COR-L47 (cell line): ENCODE results near the gene PKHD1.

Source experiments
- DNase-seq: peaks from one replicate; lab custom pipeline; 2025; lab: John Stamatoyannopoulos, UW

Gene PKHD1

DNA sequence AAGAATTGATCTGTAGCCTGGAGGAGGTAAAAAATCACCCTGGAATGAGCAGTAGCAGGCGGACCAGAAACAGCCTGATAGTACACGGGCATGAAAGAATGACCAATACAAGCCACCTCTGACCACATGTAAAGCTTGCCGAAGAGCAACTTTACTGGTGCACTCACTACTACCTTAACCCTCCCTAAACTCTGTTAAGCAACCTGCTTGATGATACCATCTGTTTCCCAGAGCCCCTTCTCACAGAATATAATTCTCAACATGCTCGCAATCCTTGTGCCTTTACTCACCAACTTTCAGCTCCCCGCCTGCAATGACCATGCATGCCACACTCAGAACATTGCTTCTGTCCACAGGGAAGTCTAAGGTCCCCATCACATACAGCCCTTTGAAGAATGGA, 296.5 kb downstream of the PKHD1 start:
- DNase-seq, result no peak

DNA sequence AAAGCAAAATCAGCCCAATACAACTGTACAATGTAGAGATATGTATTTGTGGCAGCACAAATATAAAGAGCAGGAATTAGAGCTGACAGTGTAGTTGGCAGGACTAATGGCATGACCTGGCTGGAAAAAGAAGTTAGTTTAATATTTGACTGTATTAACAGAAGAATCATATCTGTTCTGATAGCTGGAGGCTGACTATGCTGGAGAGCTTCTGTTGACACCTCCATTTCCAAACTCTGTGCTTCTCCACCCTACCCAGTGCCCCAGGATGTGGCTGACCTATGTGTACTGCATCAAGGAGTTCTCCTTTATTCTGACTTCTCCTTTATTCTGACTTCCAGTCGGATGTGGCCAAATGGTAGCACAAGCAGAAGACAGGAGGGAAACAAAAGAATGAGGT, 299.3 kb downstream of the PKHD1 start:
- no peak for DNase-seq

DNA sequence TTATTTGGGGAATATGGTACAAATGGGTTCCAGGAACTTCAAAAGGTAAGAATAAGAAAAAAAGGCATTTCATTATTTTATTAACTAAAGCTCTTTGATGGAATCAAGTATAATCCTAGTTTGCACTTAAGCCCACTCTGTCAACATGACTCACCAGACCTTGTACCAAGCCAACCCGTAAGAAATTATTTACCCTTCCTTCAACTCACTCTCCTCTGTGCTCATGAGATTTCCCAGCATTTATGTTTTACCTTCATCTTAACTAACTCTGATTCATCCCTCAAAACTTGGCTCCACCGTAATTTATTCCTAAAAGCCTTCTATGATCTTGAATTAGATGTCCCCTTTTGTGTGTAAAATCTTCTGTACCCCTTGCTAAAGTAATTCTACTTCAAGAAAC, 308.7 kb downstream of the PKHD1 start:
- DNase-seq, result no peak

DNA sequence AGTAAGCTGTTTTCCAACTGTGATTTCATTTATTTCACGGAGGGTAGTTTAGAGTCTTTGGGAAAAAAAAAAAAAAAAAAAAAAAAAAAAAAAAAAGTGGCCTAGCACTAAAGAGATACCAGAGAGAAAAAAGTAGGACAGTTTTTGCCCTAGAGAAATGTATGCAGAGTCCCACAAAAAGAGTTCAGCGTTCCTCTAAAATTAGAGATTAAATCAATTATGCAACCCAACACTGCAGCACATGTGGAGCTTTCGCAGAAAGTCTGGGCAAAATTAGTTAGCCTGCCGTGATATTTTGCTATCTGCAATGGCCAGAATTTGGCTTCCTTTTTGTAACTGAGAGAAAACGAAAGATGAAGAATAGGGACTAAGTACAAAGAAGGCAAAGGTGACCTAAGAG, 309.8 kb downstream of the PKHD1 start:
- DNase-seq, result no peak

DNA sequence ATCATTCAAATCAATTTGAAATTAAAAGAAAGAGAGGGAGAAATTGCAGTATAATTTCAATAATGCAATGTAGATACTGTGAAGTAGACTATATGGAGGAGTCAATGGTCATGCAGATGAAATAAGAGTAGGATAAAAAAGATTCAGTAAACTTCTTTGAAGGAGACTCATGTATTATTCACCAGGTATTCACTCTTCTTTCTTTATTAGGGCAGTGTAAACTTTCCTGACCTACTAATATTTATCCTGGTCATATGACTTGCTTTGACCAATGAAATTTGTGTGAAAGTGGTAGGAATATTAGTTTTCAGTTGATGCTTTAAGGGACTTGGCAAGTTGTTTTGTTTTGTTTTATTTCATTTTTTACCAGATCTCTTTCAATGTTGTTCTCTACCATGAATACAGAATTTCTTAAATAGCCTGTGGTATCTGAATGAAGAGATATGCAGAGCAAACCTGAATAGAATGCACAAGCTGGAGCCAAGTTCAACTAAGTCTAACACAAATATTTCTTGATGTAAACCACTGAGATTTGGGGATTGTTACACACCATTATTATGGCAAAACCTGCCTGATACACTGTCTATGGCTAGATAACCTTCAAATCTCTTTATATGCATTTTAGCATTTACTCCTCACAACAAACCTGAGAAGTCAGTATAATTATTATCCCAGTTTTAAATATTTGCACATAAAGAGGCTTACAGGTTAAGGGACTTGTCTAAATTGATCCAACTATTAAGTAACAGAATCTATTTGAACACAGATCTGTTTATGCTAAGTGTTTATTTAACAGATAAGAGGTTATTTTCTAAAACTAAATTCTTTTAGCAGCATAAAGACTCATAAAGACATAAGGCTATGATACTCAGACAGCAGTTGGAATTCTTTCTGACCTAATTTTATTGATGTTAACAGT, 311.2 kb downstream of the PKHD1 start:
- no peak for DNase-seq

DNA sequence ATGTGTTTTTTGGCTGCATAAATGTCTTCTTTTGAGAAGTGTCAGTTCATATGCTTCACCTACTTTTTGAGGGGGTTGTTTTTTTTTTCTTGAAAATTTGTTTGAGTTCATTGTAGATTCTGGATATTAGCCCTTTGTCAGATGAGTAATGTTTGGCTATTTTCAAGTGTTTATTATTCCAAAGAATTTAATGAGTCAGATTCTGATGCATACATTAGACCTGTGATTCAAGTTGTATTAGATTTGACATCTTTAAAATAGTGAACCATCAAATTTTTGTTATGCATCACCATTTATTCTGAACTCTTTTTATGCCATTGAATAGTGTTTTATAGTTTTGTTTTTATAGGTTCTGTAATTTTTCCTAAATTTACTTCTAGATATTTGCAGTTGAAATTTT, 319.3 kb downstream of the PKHD1 start:
- no peak for DNase-seq

DNA sequence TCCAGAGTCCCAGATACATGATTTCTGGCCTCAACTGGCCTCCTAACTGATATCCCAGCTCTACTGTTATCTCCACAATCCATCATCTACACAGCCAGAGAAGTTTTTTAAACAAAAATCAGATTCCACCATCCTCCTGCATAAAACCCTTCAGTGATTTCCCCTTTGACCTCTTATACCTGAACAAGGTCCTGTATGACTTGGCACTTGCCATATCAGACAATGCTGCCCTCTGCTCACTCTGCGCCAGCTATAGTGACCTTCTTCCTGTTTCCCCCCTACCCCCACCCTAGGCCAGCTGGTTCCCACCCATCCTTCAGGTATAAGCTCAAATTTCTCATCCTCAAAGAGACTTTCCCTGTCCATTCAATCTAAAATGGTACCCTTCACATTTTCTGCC, 322.2 kb downstream of the PKHD1 start:
- no peak for DNase-seq

DNA sequence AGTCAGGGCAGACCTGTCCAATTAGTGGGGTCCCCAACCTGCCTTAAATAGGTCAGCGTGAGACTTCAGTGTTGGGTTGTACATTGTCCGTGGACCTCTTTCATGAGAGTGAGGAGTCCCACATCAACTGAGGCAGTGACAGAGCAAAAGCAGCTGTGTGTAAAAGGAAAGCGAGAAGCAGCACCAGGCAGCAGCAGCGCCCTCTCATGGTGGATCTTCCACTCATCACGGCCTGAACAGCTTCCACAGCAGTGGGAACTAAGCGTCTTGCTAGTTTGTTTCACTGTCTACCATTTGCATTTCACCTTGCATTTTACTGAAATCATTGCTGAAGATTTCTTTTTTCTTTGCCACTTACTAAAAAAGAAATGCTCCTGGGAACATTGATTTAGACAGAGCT, 333.8 kb downstream of the PKHD1 start:
- no peak for DNase-seq

DNA sequence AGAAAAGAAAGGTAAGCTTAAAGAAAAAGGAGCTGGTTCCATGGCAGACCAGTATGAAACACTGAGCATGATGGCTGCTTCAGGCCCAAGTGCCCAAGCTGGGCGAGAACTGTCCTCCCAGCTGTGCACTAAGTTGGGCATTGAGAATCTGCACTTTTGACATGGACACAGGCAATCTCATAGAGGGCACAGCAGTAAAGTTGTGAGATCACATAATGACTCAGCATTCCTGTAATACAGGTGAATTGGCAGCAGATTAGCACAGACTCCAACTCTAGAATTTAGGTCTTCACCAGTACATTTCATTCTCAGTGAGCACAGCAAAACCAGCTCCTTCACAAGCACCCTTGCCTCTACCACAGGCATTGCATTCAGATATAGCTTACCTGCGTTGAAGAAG, 343.4 kb downstream of the PKHD1 start:
- no peak for DNase-seq

DNA sequence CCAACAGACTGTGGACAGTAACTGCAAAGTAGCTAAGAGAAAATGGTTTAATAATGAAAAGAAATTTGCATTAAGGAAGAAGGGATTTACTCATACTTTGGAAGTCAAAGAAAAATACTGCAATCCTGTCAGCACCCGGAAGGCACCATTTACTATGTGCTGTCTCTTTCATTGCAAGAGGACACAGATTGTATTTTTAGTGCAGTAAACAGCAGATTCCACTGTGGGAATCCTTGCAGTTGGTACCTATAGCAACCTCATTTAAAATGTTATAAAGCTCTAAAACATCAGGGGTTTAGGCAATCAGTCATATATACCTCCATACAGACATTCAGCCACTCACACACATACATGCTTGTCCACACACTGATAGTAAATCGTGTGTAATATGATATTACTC, 346.8 kb downstream of the PKHD1 start:
- DNase-seq, result no peak

DNA sequence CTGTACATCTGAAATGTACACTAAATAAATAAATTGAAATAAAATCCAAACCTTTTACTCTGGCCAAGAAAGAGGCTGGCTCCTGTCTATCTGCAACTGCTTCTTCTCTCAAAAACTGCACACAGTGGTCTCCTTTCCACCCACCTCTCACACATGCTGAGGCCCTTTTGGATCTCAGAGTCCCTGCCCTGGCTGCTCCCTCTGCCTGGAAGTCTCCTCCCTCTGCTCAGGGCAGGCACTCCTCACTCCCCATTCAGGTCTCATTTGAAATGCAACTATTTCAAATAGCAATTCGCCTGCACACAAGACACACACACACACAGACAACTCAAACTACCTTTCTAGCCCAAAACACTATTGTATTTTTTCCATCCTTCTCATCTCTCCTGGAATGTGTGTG, 348.8 kb downstream of the PKHD1 start:
- no peak for DNase-seq

DNA sequence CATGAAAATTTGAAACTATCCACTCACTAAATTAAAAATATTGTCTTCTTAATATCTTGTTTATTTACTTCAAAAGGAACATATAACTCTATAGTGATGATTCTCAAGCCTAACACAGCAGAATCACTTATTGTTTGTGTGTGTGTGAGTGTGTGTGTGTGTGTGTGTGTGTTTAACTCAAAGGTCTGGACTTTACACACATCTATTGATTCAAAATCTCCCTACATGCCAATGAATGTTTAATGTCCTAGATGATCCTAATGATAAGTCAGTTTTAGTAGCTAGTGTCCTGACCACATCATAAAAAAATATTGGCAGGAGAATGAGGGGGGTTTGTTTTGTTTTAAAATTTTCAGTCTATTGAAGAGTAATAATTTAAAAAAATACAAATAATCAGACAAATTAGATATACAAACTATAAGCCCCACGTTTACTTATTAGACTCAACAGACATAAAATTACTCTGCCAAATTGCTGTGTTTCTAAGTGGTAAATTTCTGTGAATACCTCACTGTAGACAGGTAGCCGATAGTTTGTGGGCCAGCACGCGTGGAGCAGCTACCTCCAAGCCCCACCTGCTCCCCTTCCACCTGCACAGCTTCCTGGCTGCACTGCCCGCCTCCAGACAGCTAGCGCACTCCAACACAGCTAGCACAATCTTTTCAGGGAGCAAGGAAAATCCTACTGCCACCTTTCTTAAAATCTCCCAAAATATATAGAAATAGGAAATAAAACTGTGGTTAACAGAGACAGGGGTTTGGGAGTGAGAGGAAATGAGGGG, 349.6 kb downstream of the PKHD1 start:
- no peak for DNase-seq

DNA sequence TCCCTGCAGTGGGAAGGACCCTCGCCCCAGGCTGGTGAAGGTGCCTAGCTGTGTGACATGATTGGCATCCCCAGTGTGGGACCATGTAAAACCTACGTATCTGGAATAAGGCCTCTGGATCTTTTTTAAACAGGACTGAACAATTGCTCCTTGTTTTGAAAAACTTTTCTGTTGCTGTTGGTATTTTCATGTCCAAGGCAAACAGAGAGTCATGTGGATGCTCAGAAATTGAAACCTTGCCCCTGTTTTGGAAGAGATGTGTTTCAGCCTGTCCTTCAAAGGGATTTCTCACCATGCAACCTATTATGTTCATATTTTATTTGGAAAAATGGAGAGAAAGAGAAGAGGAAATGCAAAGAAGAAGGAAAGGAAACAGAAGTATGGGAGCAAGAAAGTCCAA, 362.3 kb downstream of the PKHD1 start:
- no peak for DNase-seq

DNA sequence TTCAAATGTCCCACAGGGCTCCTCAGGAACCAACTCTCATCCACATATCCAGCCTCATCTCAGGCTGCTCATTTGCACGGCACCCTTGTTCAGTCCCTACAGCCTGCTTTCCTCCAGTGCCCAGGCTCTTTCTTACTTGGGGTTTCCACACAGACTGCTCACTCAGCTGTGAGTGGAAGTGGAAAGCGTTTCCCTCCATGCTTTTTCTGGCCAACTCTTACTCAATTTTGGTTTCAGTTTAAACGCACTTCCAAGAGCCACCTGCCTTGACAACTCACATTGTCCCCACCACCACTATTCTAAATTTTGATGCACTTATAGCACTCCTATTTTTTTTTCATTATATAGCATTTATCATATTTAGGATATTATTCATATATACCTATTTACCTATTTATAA, 367.1 kb downstream of the PKHD1 start:
- DNase-seq, result no peak

DNA sequence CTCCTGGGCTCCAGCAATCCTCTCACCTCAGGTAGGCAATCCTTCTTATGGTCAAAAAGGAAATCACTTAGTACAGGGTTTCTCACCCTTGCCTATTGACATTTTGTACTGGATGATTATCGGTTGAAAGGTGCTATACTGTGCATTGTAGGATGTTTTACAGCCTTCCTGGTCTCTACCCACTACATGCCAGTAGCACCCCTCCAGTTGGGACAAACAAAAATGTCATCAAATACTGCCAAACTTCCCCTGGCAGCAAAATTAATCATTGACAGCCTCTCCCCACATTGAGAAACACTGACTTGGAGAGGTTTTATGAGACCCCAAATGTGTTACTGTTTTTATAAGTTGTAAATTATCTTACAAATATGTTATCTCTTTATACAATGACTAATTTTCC, 368.1 kb downstream of the PKHD1 start:
- no peak for DNase-seq

DNA sequence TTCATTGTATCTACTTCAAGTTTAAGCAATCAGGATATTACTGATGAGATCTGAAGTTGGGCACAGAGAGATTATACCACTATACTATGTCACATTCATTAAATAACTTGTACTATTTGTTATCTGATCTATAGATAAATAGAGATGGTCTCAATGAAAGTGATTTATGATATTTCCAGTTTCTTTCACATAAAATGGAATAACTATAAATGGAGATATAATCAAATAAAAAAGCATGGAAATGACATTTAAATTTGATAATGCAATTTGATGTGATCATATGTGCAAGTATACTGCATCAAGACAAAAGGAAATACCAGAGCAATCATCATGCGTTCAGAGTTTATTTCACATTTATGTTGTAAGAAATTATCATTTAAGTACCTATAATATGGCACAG, 368.9 kb downstream of the PKHD1 start:
- DNase-seq, result no peak

DNA sequence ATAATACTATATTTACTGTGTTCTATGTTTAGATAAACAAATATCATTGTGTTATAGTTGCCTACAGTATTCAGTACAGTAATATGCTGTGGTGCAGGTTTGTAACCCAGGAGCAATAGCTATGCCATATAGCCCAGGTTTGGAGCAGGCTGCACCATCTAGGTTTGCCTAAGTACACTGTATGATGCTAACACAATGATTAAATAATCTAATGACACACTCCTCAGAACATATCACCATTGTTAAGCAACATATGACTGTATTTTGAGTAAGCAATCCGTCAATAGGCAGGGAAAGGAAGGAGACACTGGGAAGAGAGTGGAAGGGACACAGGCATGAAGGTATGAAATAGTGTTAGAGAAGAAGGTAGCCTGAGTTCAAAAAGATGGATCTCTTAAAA, 369.9 kb downstream of the PKHD1 start:
- DNase-seq, result no peak

DNA sequence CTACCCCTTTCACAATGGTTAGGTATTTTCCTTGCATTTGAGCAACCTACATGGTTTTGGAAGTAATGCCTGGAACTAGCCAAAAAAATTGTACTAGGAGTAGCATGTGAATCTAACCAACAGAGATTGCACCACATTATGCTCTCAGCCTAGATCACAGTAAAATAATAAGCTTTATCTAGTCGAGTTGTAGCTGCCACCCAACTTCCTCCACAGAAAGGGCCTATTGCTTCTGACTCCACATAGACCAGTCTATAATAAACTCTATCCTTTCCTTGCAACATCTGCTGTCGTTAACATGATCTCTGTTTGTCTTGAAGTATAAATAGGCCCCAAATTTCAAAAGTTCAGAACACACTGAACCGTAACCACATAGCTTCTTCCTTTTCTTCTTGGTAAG, 375.5 kb downstream of the PKHD1 start:
- DNase-seq, result no peak

DNA sequence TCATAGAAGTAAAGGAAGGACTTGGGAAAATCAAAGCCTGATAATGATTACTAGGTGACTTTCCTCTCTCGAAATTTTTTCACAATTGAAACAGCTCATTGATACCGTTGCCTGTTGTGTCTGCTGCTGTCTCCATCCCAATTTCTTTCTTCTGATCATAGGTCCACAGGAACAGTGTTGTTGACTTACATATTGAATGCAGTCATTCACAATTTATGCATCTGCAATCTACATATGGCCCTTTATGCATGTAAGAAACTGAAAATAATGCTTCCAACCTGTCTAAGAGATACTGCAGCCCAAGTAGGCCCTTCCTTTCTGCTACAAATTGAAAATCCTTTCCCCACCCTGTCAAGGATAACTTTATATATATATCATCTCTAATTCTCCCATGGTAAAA, 381.3 kb downstream of the PKHD1 start:
- no peak for DNase-seq

DNA sequence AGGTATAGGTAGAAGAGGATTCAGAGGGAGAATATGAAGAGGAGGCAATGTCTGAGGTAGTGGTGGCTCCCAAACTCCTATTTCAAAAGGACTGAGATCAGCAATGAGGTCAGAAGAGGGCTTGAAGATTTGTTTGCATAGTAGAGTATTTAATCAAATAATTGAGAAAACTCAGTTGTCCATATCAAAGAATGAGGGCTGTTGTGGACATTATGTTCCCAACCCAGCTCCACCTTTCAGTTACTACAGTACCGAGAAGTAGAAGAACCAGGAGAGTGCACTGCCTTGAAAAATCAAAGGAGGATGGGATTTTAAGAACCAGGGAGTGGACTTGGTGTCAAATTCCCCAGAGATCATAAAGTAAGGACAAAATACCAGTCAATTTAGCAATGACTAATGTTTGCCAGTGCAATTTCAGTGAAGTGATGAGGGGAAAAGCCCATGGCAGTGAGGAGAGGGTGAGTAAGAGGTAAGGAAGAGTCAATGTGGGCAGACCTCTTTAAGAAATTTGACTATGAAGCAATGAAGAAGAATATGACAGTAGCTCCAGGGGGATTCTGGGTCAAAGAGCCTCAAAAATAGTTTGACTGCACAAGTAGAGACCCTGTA, 382.4 kb downstream of the PKHD1 start:
- DNase-seq, result no peak

DNA sequence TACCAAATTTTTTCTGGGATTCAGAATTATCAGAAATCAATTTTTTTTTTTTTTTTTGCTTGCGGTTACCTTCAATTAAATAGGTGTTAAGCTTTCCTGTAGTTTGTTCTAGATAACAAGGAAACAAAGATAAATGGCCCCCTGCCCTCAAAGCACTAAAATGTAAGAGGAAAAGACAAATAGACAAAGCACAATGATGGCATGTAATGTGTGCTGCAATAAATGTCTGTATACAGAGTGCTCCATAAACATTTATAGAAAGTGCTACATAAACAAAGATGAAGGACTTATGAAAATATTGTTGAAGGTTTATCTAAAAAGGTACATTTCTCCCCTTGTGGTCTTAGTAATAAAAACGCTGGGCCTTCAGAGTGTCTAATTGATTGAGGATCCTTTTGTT, 384.6 kb downstream of the PKHD1 start:
- DNase-seq, result no peak

DNA sequence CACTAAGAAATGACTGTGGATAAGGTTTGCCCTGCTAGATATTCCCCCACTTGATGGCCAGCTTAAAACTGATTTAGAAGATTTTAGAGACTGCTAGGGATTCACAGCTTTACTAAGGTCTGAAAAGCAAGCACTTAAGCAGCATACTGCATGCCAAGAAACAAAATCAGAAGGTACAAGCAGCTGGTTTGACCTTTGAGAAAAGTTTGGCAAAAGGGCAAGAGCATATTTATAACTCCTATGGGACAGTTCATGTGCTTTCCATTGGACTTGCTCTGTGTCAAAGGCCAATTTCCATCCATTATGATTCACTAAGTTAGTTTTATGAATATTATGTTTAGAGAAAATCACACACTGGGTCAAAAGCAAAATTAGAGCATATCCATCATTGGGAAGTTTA, 402.8 kb downstream of the PKHD1 start:
- DNase-seq, result no peak

DNA sequence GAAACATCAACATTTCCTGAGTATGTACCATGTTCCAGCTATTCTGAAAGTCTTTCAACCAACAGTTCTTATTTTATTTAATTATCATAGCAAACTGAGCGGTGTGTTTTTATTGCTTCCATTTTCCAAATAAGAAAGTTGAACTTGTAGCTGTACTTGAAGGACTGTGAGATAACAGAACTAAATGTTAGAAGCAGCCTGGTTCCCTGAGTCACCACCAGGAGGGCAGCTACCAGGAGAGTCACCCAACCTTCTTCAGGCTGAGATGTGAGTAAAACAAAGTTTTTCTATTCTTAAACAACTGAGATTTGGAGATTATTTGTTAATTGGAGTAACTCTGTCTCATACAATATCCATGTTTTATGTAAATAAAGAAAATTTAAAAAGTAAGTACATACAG, 403.4 kb downstream of the PKHD1 start:
- no peak for DNase-seq
